Chondrocyte (in vitro differentiated cells): ENCODE data around the gene STAM2. TPM values are rescaled to one million over a fixed set of nuclear protein-coding genes. Genes with fewer than 3 reads are reported as not detected.
"Not testable (repeated sequence)": the region's sequence is repeated elsewhere in the genome, so short reads cannot be mapped to it uniquely, and the experiment has no call there.

ENCODE experiments used
- DNase-seq: peaks from one replicate; pipeline ENCODE4 v3.0.0; 2021; ENCODE audit warnings: mixed read lengths, low spot score
- H3K27ac Mint-ChIP-seq: one replicate; pipeline ENCODE4 v1.8.0; 2021; ENCODE audit warnings: mild to moderate bottlenecking, moderate library complexity, mixed read lengths; ENCODE audit not compliant: unreplicated experiment
- H3K27me3 Mint-ChIP-seq: 2 replicates; pipeline ENCODE4 v1.8.0; 2021; ENCODE audit warnings: low read depth, mixed read lengths
- H3K36me3 Mint-ChIP-seq: 2 replicates; pipeline ENCODE4 v1.8.0; 2021; ENCODE audit warnings: low read depth, mixed read lengths
- H3K4me1 Mint-ChIP-seq: 2 replicates; pipeline ENCODE4 v1.8.0; 2021; ENCODE audit warnings: low read depth, mild to moderate bottlenecking, mixed read lengths
- H3K4me3 Mint-ChIP-seq: one replicate; pipeline ENCODE4 v1.8.0; 2021; ENCODE audit warnings: mild to moderate bottlenecking, moderate library complexity, mixed read lengths; ENCODE audit not compliant: unreplicated experiment
- H3K9me3 Mint-ChIP-seq: 2 replicates; pipeline ENCODE4 v1.8.0; 2021; ENCODE audit warnings: low read depth, mixed read lengths
- total RNA-seq: library from RNA; stranded (reverse); gene quantifications from 3 replicates; pipeline ENCODE4 v1.2.1, GENCODE V29; 2021
- TF ChIP-seq, protein P1 (sequence below): fragments of 200-600 bp; sonication (generic); IDR thresholded peaks from 2 replicates; pipeline ENCODE4 v1.5.0; 2021; ENCODE audit warnings: antibody characterized with exemption, mild to moderate bottlenecking, moderate library complexity

The STAM2 gene
- total RNA-seq, 1 donor from 2014 or later, result 34.7 TPM

DNA sequence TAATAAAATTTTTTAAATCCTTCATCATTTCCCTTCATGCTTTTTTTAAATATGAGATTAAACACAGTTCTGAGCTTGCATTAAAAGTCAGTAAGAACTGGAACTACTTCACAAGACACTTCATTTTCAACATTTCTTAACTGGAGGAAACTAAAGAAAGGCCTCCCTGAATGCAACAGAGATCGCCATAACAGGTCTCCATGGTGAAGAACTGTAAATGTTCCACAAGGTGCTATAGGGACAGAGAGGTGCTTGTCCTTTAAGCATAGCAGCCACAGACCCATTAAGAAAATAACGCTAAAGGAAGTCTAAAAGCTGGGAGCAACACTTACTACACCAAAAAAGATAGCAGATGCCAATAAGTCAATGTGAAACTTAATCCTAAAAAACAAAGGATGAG is 8.5 kb downstream of the STAM2 start:
- Mint-ChIP-seq H3K27me3 (no peaks in the 10 kb centered on the region), H3K4me3 (no peak overlapping the region), H3K9me3 (no peaks in the 10 kb centered on the region), H3K27ac (peak overlapping the region; percentile 64), H3K36me3 (no peaks in the 10 kb centered on the region), H3K4me1 (peaks cover 40% of the 10 kb centered on the region)
- TF ChIP-seq, protein P1, sequence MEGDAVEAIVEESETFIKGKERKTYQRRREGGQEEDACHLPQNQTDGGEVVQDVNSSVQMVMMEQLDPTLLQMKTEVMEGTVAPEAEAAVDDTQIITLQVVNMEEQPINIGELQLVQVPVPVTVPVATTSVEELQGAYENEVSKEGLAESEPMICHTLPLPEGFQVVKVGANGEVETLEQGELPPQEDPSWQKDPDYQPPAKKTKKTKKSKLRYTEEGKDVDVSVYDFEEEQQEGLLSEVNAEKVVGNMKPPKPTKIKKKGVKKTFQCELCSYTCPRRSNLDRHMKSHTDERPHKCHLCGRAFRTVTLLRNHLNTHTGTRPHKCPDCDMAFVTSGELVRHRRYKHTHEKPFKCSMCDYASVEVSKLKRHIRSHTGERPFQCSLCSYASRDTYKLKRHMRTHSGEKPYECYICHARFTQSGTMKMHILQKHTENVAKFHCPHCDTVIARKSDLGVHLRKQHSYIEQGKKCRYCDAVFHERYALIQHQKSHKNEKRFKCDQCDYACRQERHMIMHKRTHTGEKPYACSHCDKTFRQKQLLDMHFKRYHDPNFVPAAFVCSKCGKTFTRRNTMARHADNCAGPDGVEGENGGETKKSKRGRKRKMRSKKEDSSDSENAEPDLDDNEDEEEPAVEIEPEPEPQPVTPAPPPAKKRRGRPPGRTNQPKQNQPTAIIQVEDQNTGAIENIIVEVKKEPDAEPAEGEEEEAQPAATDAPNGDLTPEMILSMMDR, result no peak
- no peak for DNase-seq

DNA sequence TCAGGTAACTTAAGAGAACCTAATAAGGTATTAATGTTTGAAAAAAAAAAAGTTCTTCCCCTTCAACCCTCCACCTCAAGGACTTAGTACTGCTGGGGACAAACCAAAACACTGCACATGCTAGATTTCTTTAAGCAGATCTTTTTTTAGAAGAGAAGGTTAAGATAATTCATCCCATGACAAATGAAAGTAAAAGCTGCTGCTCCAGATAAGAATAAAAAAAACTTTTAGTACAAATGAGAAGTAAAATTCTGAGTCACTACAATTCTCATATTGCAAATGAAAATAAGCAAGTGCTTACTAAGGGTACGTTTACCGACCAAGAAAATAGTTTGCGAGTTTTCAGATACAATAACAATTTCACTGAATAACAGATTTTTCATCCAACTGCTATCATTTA is 8.9 kb downstream of the STAM2 start:
- Mint-ChIP-seq H3K27ac (peak overlapping the region; percentile 64), H3K27me3 (no peaks in the 10 kb centered on the region), H3K9me3 (no peaks in the 10 kb centered on the region), H3K4me3 (peak overlapping the region; percentile 40), H3K4me1 (peaks cover 36% of the 10 kb centered on the region), H3K36me3 (no peaks in the 10 kb centered on the region)
- DNase-seq, result no peak
- TF ChIP-seq, protein P1, result no peak

DNA sequence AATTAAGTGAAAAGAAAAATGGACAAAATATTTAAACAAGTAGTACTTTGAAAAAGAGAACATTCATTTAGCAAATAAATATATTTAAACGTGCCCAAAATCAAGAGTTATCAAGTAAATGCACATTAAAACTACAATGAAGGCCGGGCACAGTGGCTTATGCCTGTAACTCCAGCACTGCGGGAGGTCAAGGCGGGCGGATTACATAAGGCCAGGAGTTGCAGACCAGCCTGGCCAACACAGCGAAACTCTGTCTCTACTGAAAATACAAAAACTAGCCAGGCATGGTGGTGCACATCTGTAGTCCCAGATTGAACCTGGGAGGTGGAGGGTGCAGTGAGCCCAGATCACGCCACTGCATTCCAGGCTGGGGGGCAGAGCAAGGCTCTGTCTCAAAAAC is 9.8 kb downstream of the STAM2 start:
- no peak overlapping the region for H3K4me3 Mint-ChIP-seq
- no peak for DNase-seq
- TF ChIP-seq, protein P1, result no peak
- H3K4me1 Mint-ChIP-seq, result peaks cover 35% of the 10 kb centered on the region
- no peaks in the 10 kb centered on the region for H3K27me3 Mint-ChIP-seq
- no peaks in the 10 kb centered on the region for H3K9me3 Mint-ChIP-seq
- no peaks in the 10 kb centered on the region for H3K36me3 Mint-ChIP-seq
- H3K27ac Mint-ChIP-seq, result peak overlapping the region; percentile 64

DNA sequence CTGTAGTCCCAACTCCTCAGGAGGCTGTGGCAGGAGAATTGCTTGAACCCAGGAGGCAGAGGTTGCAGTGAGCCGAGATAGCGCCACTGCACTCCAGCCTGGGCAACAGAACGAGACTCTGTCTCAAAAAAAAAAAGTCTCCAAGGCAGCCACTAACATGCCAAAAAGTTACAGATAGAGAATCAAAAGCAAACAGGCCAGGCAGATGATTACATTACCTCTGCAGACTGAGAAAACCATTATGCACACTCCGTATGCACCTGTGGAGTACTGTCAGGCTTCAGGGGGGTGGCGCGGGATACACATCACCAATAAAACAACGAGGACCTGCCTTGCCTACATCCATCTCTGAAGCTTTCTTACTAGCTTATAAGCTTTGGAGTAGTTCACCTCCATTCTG is 10.3 kb downstream of the STAM2 start:
- Mint-ChIP-seq H3K27ac (no peak overlapping the region), H3K4me3 (no peak overlapping the region), H3K36me3 (no peaks in the 10 kb centered on the region), H3K27me3 (no peaks in the 10 kb centered on the region), H3K9me3 (no peaks in the 10 kb centered on the region), H3K4me1 (peaks cover 35% of the 10 kb centered on the region)
- TF ChIP-seq, protein P1, result no peak
- DNase-seq, result no peak

DNA sequence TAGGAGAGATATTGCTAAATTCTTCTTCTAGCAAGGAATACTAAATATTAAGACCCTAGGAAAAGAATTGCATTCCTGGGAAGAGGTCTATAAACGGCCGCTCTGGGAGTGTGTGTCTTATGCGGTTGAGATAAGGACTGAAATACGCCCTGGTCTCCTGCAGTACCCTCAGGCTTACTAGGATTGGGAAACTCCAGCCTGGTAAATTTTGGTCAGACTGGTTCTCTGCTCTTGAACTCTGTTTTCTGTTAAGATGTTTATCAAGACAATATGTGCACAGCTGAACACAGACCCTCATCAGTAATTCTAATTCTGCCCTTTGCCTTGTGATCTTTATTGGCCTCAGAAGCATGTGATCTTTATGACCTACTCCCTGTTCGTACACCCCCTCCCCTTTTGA is 11.9 kb downstream of the STAM2 start:
- H3K36me3 Mint-ChIP-seq, H3K9me3 Mint-ChIP-seq, H3K27me3 Mint-ChIP-seq, DNase-seq, H3K4me3 Mint-ChIP-seq: not testable (repeated sequence)
- Mint-ChIP-seq H3K27ac (peak overlapping the region; percentile 46), H3K4me1 (peaks cover 30% of the 10 kb centered on the region)

DNA sequence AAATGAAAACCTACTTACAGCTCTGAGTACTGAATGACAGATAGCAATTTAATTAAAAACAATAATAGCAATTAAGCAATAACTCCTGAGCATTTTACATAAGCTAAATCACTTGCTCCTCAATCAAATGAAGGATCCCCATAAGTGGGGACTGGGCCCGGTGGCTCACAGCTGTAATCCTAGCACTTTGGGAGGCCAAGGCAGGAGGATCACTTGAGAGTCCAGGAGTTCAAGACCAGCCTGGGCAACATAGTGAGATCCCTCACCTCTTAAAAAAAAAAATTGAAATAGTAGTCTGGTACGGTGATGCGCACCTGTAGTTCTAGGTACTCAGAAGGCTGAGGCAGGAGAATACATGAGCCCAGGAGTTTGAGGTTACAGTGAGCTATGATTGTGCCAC is 13.4 kb downstream of the STAM2 start:
- no peak overlapping the region for H3K27ac Mint-ChIP-seq
- no peak overlapping the region for H3K4me3 Mint-ChIP-seq
- H3K4me1 Mint-ChIP-seq, result peaks cover 26% of the 10 kb centered on the region
- TF ChIP-seq, protein P1, result no peak
- no peaks in the 10 kb centered on the region for H3K27me3 Mint-ChIP-seq
- no peak for DNase-seq
- no peaks in the 10 kb centered on the region for H3K36me3 Mint-ChIP-seq
- H3K9me3 Mint-ChIP-seq, result peaks cover 4% of the 10 kb centered on the region
